Natural killer cell (primary cell): ENCODE results near the gene ADCY5. TPM values are rescaled to one million over a fixed set of nuclear protein-coding genes. Genes with fewer than 3 reads are reported as not detected.

Experiments
- ATAC-seq, 3 donors: fragments of 150-1000 bp in 2 of 3; fragments of 200-7000 bp in 1 of 3; cut with Tn5 transposase; 1 replicate in 1 of 3; 2 replicates in 2 of 3; pipeline ENCODE4 v1.10.0; 2021; ENCODE audit warnings: mild to moderate bottlenecking in 2 of 3, moderate library complexity in 2 of 3
- DNase-seq, 2 donors: peaks; one replicate each; pipeline versions ENCODE4 v3.0.0 to v3.0.0-alpha.2; 2013 to 2021; ENCODE audit warnings: mixed read lengths in 1 of 2
- H3K27ac ChIP-seq: one replicate; pipeline ENCODE4 v1.5.1; 2013; ENCODE audit warnings: mild to moderate bottlenecking, low read length
- H3K27me3 ChIP-seq: one replicate; pipeline ENCODE4 v1.6.1; 2013; ENCODE audit warnings: low read length; ENCODE audit not compliant: control insufficient read depth, insufficient read depth
- H3K36me3 ChIP-seq: one replicate; pipeline ENCODE4 v1.6.1; 2013; ENCODE audit warnings: low read length; ENCODE audit not compliant: control insufficient read depth, insufficient read depth
- H3K4me1 ChIP-seq: one replicate; pipeline ENCODE4 v1.6.1; 2013; ENCODE audit warnings: low read length; ENCODE audit not compliant: control insufficient read depth, insufficient read depth
- H3K4me3 ChIP-seq: one replicate; pipeline ENCODE4 v1.5.1; 2013; ENCODE audit warnings: low read length
- H3K9me3 ChIP-seq: one replicate; pipeline ENCODE4 v1.6.1; 2013; ENCODE audit warnings: low read length; ENCODE audit not compliant: control insufficient read depth, insufficient read depth
- H3K27ac Mint-ChIP-seq, 2 donors: one replicate each; pipeline ENCODE4 v1.8.0; 2022; ENCODE audit warnings: mild to moderate bottlenecking in 2 of 2, mixed read lengths in 2 of 2, moderate library complexity in 1 of 2
- H3K27me3 Mint-ChIP-seq, 2 donors: one replicate each; pipeline ENCODE4 v1.8.0; 2022; ENCODE audit warnings: low read depth in 2 of 2, mixed read lengths in 2 of 2
- H3K36me3 Mint-ChIP-seq: one replicate; pipeline ENCODE4 v1.8.0; 2022; ENCODE audit warnings: mixed read lengths
- H3K4me1 Mint-ChIP-seq, 2 donors: one replicate each; pipeline ENCODE4 v1.8.0; 2022; ENCODE audit warnings: mixed read lengths in 2 of 2
- H3K4me3 Mint-ChIP-seq: one replicate; pipeline ENCODE4 v1.8.0; 2022; ENCODE audit warnings: mild to moderate bottlenecking, moderate library complexity, mixed read lengths
- H3K9me3 Mint-ChIP-seq, 2 donors: one replicate each; pipeline ENCODE4 v1.8.0; 2022; ENCODE audit warnings: mixed read lengths in 2 of 2
- CTCF ChIP-seq: fragments of 200-600 bp; IDR thresholded peaks from one replicate; pipeline ENCODE4 v1.8.0; 2022; ENCODE audit warnings: antibody characterized with exemption
- WGBS: methylation state at CpG from one replicate; pipeline ENCODE4 v1.1.7; 2013; ENCODE audit warnings: missing lambda C conversion rate; ENCODE audit not compliant: insufficient coverage; 5-methylcytosine and 5-hydroxymethylcytosine counted together
- intact Hi-C: fragments of 100-400 bp; cut with micrococcal nuclease; formaldehyde crosslinking; loops from one replicate; pipeline ENCODE4 v1.14.2; 2022
- total RNA-seq, 4 donors: library from RNA; stranded (reverse); fragments of 120-200 nt in 1 of 4; gene quantifications; one replicate each; pipeline versions ENCODE4 v1.2.3 to v1.2.4, GENCODE V29; 2013 to 2022

Gene ADCY5
- total RNA-seq, 3 donors from 2014 or later (not counting 1 experiment from before 2014, with no cell fraction given): not detected

DNA sequence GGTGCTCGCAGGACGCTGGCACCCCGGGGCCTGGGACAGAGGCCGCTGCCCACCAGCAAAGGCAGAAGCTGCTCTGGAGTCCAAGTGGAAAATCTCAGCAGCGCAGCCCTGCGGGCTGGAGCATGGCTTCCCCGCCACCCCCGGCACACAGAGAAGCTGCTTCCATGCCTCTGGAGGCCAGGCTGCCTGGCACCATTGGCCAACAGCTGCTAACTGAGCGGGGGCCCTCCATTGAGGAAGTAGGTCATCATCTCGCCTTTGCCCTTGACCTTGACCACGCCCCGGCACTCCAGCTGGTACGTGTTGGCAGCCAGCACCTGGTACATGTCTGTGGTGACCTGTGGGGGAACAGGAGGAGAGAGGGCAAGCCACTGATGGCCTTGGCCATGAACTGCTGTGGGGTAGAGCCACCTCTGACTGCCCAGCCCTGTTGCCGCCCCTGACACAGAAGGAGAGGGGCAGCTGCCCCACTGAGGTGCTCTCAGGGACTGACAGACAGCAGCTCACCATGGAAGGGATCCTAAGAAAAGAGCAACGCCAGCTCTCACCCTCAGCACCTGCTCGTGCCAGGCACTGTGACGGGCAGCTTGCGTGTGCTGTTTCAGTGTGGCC, 164.4 kb downstream of the ADCY5 start:
- no peak for DNase-seq
- Mint-ChIP-seq H3K27me3 (no peaks in the 10 kb centered on the region), H3K4me3 (no peak overlapping the region), H3K9me3 (no peaks in the 10 kb centered on the region), H3K36me3 (no peaks in the 10 kb centered on the region), H3K4me1 (peaks cover 0 to 5% of the 10 kb centered on the region in 2 donors), H3K27ac (no peak overlapping the region)
- Histone ChIP-seq H3K27me3 (no peaks in the 10 kb centered on the region), H3K36me3 (no peaks in the 10 kb centered on the region), H3K9me3 (no peaks in the 10 kb centered on the region), H3K4me1 (no peaks in the 10 kb centered on the region), H3K4me3 (no peak overlapping the region), H3K27ac (no peak overlapping the region)
- intact Hi-C loops: no loop called here
- 90% methylated on average over 18 of the region's 18 CpGs for WGBS
- no peak for ATAC-seq
- no peak for TF ChIP-seq CTCF

GRCh38 chr3:123283657-123284398, 165.1 kb downstream of the ADCY5 start:
- no peak overlapping the region for H3K4me3 Mint-ChIP-seq
- Histone ChIP-seq H3K27ac (no peak overlapping the region), H3K9me3 (no peaks in the 10 kb centered on the region), H3K4me3 (no peak overlapping the region), H3K36me3 (no peaks in the 10 kb centered on the region), H3K4me1 (no peaks in the 10 kb centered on the region), H3K27me3 (no peaks in the 10 kb centered on the region)
- H3K4me1 Mint-ChIP-seq: peaks cover 0 to 5% of the 10 kb centered on the region in 2 donors
- intact Hi-C loops: no loop called here
- no peak for TF ChIP-seq CTCF
- H3K27me3 Mint-ChIP-seq: no peaks in the 10 kb centered on the region
- ATAC-seq (no peak), DNase-seq (no peak)
- H3K36me3 Mint-ChIP-seq: no peaks in the 10 kb centered on the region
- H3K9me3 Mint-ChIP-seq: no peaks in the 10 kb centered on the region
- H3K27ac Mint-ChIP-seq: no peak overlapping the region
- 92% methylated on average over 9 of the region's 17 CpGs for WGBS

DNA sequence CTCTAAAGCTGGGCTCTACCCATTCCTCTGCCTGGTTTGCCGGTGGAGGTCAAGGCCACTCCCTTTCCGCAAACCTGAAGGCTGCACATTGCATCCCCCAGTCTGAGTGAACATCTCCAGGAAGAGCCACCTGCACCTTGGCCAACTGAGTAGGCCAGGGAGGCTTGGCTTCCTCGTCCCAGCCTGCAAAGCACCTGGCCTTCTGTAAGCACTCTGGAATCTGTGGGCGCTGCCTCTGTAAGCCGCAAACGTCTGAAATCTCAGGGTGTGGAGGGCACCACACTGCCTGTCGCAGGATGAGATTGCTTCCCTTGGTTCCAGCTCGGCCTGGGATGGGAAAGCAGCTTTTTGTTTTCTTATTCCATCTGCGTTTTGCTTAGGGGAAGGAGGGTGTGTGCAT, 165.8 kb downstream of the ADCY5 start:
- no peaks in the 10 kb centered on the region for H3K36me3 Mint-ChIP-seq
- H3K27me3 Mint-ChIP-seq: no peaks in the 10 kb centered on the region

More for the DNA sequence above, 165.8 kb downstream of the ADCY5 start:
- no peaks in the 10 kb centered on the region for H3K4me1 ChIP-seq
- ATAC-seq: no peak
- no peak overlapping the region for H3K27ac ChIP-seq
- H3K4me1 Mint-ChIP-seq: peaks cover 0 to 5% of the 10 kb centered on the region in 2 donors
- no peaks in the 10 kb centered on the region for H3K9me3 ChIP-seq
- no peak overlapping the region for H3K4me3 Mint-ChIP-seq
- H3K4me3 ChIP-seq: no peak overlapping the region
- H3K27me3 ChIP-seq: no peaks in the 10 kb centered on the region
- no peak overlapping the region for H3K27ac Mint-ChIP-seq
- no peak for TF ChIP-seq CTCF
- no peaks in the 10 kb centered on the region for H3K36me3 ChIP-seq
- WGBS: 89% methylated on average over 9 of the region's 9 CpGs
- no peak for DNase-seq
- intact Hi-C loops: no loop called here
- H3K9me3 Mint-ChIP-seq: no peaks in the 10 kb centered on the region
